IMR-90 (cell line): ENCODE data around the gene CFAP90. TPM values are rescaled to one million over a fixed set of nuclear protein-coding genes. Genes with fewer than 3 reads are reported as not detected.

ENCODE experiments used
- ATAC-seq: fragments of 200-7000 bp; cut with Tn5 transposase; 2 replicates; pipeline ENCODE4 v1.9.1; 2020; ENCODE audit warnings: low read depth, mild to moderate bottlenecking, moderate library complexity
- BruUV-seq: library from RNA; stranded (reverse); fragments of 400-500 nt; replicated peaks from 2 replicates; lab custom pipeline; 2021; lab: Mats Ljungman, UMichigan
- CTCF ChIA-PET: fragments of 300-600 bp; formaldehyde crosslinking; extraction: SDS; loops from one replicate; lab custom pipeline; 2021; ENCODE audit warnings: antibody characterized with exemption; lab: Yijun Ruan, JAX
- POLR2A ChIA-PET: fragments of 300-600 bp; sonication (Branson Sonifier 250); formaldehyde crosslinking; loops from one replicate; lab custom pipeline; 2022; ENCODE audit warnings: antibody characterized with exemption; ENCODE audit not compliant: unreplicated experiment; lab: Charles Lee
- DNase-seq: peaks from one replicate; pipeline ENCODE4 v3.0.0; 2013
- H2AFZ ChIP-seq: replicated peaks from 2 replicates; pipeline ENCODE3; 2013; ENCODE audit warnings: low read length, mild to moderate bottlenecking; ENCODE audit not compliant: poor library complexity
- H2AK5ac ChIP-seq: 2 replicates; pipeline ENCODE4 v1.6.1; 2013; ENCODE audit warnings: low read depth, low read length, inconsistent platforms
- H2AK9ac ChIP-seq: replicated peaks from 2 replicates; pipeline ENCODE3; 2013; ENCODE audit warnings: mild to moderate bottlenecking, low read depth, low read length, moderate library complexity; ENCODE audit not compliant: poor library complexity
- H2BK120ac ChIP-seq: 2 replicates; pipeline ENCODE4 v1.6.1; 2013; ENCODE audit warnings: low read depth, low read length, inconsistent platforms
- H2BK15ac ChIP-seq: 3 replicates; pipeline ENCODE4 v1.6.1; 2013; ENCODE audit warnings: low read depth, low read length, inconsistent platforms
- H2BK20ac ChIP-seq: 2 replicates; pipeline ENCODE4 v1.6.1; 2013; ENCODE audit warnings: low read depth, mild to moderate bottlenecking, inconsistent platforms, low read length, moderate library complexity
- H2BK5ac ChIP-seq: 2 replicates; pipeline ENCODE4 v1.6.1; 2013; ENCODE audit warnings: mild to moderate bottlenecking, low read depth, low read length, inconsistent platforms; ENCODE audit not compliant: poor library complexity, severe bottlenecking
- H3K14ac ChIP-seq: replicated peaks from 2 replicates; pipeline ENCODE4 v1.6.1; 2013; ENCODE audit warnings: low read depth, low read length, inconsistent platforms
- H3K18ac ChIP-seq: 2 replicates; pipeline ENCODE4 v1.6.1; 2013; ENCODE audit warnings: low read depth, low read length, control low read depth
- H3K23ac ChIP-seq: 2 replicates; pipeline ENCODE4 v1.6.1; 2013; ENCODE audit warnings: low read depth, low read length, inconsistent platforms
- H3K27ac ChIP-seq: 2 replicates; pipeline ENCODE4 v1.5.1; 2013; ENCODE audit warnings: mild to moderate bottlenecking, control low read depth, low read length; ENCODE audit not compliant: insufficient read depth
- H3K27me3 ChIP-seq: 2 replicates; pipeline ENCODE4 v1.6.1; 2013; ENCODE audit warnings: low read length; ENCODE audit not compliant: control insufficient read depth, insufficient read depth
- H3K36me3 ChIP-seq: 2 replicates; pipeline ENCODE4 v1.6.1; 2013; ENCODE audit warnings: low read length, mixed read lengths; ENCODE audit not compliant: control insufficient read depth, insufficient read depth
- H3K4ac ChIP-seq: 2 replicates; pipeline ENCODE4 v1.6.1; 2013; ENCODE audit warnings: low read depth, low read length, inconsistent platforms
- H3K4me1 ChIP-seq: 2 replicates; pipeline ENCODE4 v1.6.1; 2013; ENCODE audit warnings: low read length, mixed read lengths; ENCODE audit not compliant: control insufficient read depth, insufficient read depth
- H3K4me2 ChIP-seq: 2 replicates; pipeline ENCODE4 v1.6.1; 2013; ENCODE audit warnings: low read depth, mild to moderate bottlenecking, control low read depth, low read length, moderate library complexity
- H3K4me3 ChIP-seq: 2 replicates; pipeline ENCODE4 v1.5.1; 2013; ENCODE audit warnings: low read depth, mild to moderate bottlenecking, control low read depth, low read length, moderate library complexity; ENCODE audit not compliant: insufficient read depth
- H3K56ac ChIP-seq: 2 replicates; pipeline ENCODE4 v1.6.1; 2013; ENCODE audit warnings: low read length, inconsistent platforms; ENCODE audit not compliant: insufficient read depth; ENCODE audit errors: extremely low read depth
- H3K79me1 ChIP-seq, 2 experiments: 2 replicates each; pipeline ENCODE4 v1.6.1; 2013; ENCODE audit warnings: low read length in 2 of 2, inconsistent platforms in 1 of 2, low read depth in 1 of 2
- H3K9ac ChIP-seq: 2 replicates; pipeline ENCODE4 v1.6.1; 2013; ENCODE audit warnings: low read depth, low read length, control low read depth
- H3K9me1 ChIP-seq: 2 replicates; pipeline ENCODE4 v1.6.1; 2013; ENCODE audit warnings: low read length, inconsistent platforms; ENCODE audit not compliant: insufficient read depth
- H3K9me3 ChIP-seq: 2 replicates; pipeline ENCODE4 v1.6.1; 2013; ENCODE audit warnings: low read length; ENCODE audit not compliant: control insufficient read depth, insufficient read depth
- H4K20me1 ChIP-seq: 2 replicates; pipeline ENCODE4 v1.6.1; 2013; ENCODE audit warnings: low read length, inconsistent platforms; ENCODE audit not compliant: insufficient read depth
- H4K5ac ChIP-seq: 2 replicates; pipeline ENCODE4 v1.6.1; 2013; ENCODE audit warnings: mild to moderate bottlenecking, low read depth, low read length, control low read depth
- H4K8ac ChIP-seq, 2 experiments: 2 replicates each; pipeline ENCODE4 v1.6.1; 2013; ENCODE audit warnings: low read depth in 2 of 2, low read length in 2 of 2, control low read depth in 1 of 2, inconsistent platforms in 1 of 2
- H4K91ac ChIP-seq: 2 replicates; pipeline ENCODE4 v1.6.1; 2013; ENCODE audit warnings: low read depth, low read length, inconsistent platforms; ENCODE audit not compliant: insufficient read depth
- MXI1 ChIP-seq: IDR thresholded peaks from 2 replicates; pipeline ENCODE4 v1.6.1; 2012; ENCODE audit warnings: low read depth, mild to moderate bottlenecking, low read length, moderate library complexity, borderline replicate concordance
- POLR2A ChIP-seq: IDR thresholded peaks from 2 replicates; pipeline ENCODE4 v1.6.1; 2012; ENCODE audit warnings: mild to moderate bottlenecking, low read depth, low read length
- RCOR1 ChIP-seq: IDR thresholded peaks from 2 replicates; pipeline ENCODE4 v1.6.1; 2012; ENCODE audit warnings: mild to moderate bottlenecking, low read length, improper control_type of control experiment; ENCODE audit not compliant: insufficient replicate concordance
- RFX5 ChIP-seq: IDR thresholded peaks from 2 replicates; pipeline ENCODE4 v1.8.0; 2012; ENCODE audit warnings: low read depth, mild to moderate bottlenecking, low read length, moderate library complexity
- WGBS, 2 experiments: methylation state at CpG; one replicate each; pipeline versions ENCODE4 v1.1.5 to v1.1.7; 2013; ENCODE audit warnings: missing lambda C conversion rate in 2 of 2; ENCODE audit not compliant: insufficient read length in 1 of 2; ENCODE audit errors: extremely low coverage in 2 of 2; 5-methylcytosine and 5-hydroxymethylcytosine counted together
- dilution Hi-C: fragments of 300-500 bp; cut with HindIII; formaldehyde crosslinking; loops from one replicate; pipeline ENCODE4 v1.14.3; 2018; ENCODE audit warnings: low sequenced_read_pairs; ENCODE audit not compliant: unreplicated experiment
- in situ Hi-C: fragments of 300-500 bp; cut with MboI; formaldehyde crosslinking; loops from 3 replicates; pipeline ENCODE4 v1.14.3; 2019; ENCODE audit warnings: low sequenced_read_pairs, inconsistent platforms, mixed read lengths
- intact Hi-C: fragments of 100-400 bp; cut with micrococcal nuclease; formaldehyde crosslinking; loops from 2 replicates; pipeline ENCODE4 v1.10.0; 2022
- polyA plus RNA-seq, 3 experiments: library from polyadenylated mRNA; depleted of rRNA; stranded (reverse); fragments of >200 nt; gene quantifications; 2 replicates each; pipeline ENCODE4 v1.2.3, GENCODE V29; 2012; ENCODE audit warnings: low replicate concordance in 1 of 3
- total RNA-seq: library from RNA; depleted of rRNA; stranded (reverse); fragments of >200 nt; gene quantifications from 2 replicates; pipeline ENCODE4 v1.2.3, GENCODE V29; 2012
- TF ChIP-seq, protein P1 (sequence below): fragments of 150-350 bp; IDR thresholded peaks from 2 replicates; pipeline ENCODE4 v1.6.1; 2016; ENCODE audit warnings: low read depth, mild to moderate bottlenecking, low read length, moderate library complexity, borderline replicate concordance
- TF ChIP-seq, protein P2 (sequence below): fragments of 150-350 bp; IDR thresholded peaks from 2 replicates; pipeline ENCODE4 v1.6.1; 2017; ENCODE audit warnings: mild to moderate bottlenecking, antibody characterized with exemption, low read length, low read depth

Gene CFAP90
- total and polyA plus RNA-seq, 2 of the 4 experiments (the other 2 are of a cell fraction), result 0.09 TPM; not detected in 1

DNA sequence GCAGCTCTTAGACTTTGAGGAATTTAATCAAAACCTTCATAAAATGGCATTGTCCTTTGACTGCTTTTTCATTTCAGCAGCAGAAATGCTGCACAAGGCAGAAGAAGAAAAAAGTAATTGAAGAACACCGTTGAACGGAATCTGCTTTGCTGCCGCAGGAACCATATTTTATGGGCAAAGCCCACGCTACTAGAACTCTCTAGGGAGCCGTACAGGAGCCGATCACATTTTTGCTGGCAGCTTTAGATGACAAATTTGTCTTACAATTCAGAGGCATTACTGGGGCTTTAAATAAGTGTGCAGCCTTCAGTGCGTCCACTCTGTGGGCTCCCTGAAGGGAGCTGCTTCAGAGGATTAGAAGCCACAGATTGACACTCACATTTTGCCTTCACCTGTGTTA lies 5.4 kb downstream of the CFAP90 start:
- POLR2A ChIA-PET, result no interaction called here
- in situ Hi-C loops, result no loop called here

More for the DNA sequence above, 5.4 kb downstream of the CFAP90 start:
- Histone ChIP-seq H4K20me1 (no peaks in the 10 kb centered on the region), H3K27ac (no peak overlapping the region), H3K23ac (no peak overlapping the region), H2BK120ac (no peak overlapping the region), H3K4me3 (no peak overlapping the region), H3K4me1 (no peaks in the 10 kb centered on the region), H3K18ac (no peak overlapping the region), H2BK15ac (no peak overlapping the region), H2BK5ac (no peak overlapping the region), H3K79me1 (no peaks in the 10 kb centered on the region), H3K14ac (no peak overlapping the region), H3K9ac (no peak overlapping the region), H2AK9ac (no peak overlapping the region), H3K4me2 (no peak overlapping the region), H4K5ac (no peak overlapping the region), H4K91ac (no peak overlapping the region), H2BK20ac (no peak overlapping the region), H2AK5ac (no peak overlapping the region), H3K56ac (no peak overlapping the region), H4K8ac (no peak overlapping the region), H3K4ac (no peak overlapping the region), H3K27me3 (peaks cover 27% of the 10 kb centered on the region), H3K9me1 (no peaks in the 10 kb centered on the region), H3K36me3 (no peaks in the 10 kb centered on the region), H2AFZ (no peak overlapping the region), H3K9me3 (no peaks in the 10 kb centered on the region)
- dilution Hi-C loops, result no loop called here
- WGBS, 2 experiments, result 70% methylated on average over 3 of the region's 7 CpGs; no CpG with 5 or more reads in 1 of the 2 experiments
- intact Hi-C loops, result no loop called here
- TF ChIP-seq MXI1, result no peak
- TF ChIP-seq POLR2A, result no peak
- no peak for TF ChIP-seq RFX5
- TF ChIP-seq, protein P1, sequence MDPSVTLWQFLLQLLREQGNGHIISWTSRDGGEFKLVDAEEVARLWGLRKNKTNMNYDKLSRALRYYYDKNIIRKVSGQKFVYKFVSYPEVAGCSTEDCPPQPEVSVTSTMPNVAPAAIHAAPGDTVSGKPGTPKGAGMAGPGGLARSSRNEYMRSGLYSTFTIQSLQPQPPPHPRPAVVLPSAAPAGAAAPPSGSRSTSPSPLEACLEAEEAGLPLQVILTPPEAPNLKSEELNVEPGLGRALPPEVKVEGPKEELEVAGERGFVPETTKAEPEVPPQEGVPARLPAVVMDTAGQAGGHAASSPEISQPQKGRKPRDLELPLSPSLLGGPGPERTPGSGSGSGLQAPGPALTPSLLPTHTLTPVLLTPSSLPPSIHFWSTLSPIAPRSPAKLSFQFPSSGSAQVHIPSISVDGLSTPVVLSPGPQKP, result no peak
- TF ChIP-seq RCOR1, result no peak
- TF ChIP-seq, protein P2, sequence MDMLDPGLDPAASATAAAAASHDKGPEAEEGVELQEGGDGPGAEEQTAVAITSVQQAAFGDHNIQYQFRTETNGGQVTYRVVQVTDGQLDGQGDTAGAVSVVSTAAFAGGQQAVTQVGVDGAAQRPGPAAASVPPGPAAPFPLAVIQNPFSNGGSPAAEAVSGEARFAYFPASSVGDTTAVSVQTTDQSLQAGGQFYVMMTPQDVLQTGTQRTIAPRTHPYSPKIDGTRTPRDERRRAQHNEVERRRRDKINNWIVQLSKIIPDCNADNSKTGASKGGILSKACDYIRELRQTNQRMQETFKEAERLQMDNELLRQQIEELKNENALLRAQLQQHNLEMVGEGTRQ, result no peak
- ATAC-seq (no peak), DNase-seq (no peak)
- no TSS peak for BruUV-seq
- CTCF ChIA-PET, result no interaction called here
